GM12878 (cell line): Measurements from ENCODE around the gene EDNRA. TPM values are rescaled to one million over a fixed set of nuclear protein-coding genes. Genes with fewer than 3 reads are reported as not detected.

ENCODE experiments used
- ATAC-seq: fragments of 200-7000 bp; cut with Tn5 transposase; 3 replicates; pipeline ENCODE4 v1.9.1; 2020; ENCODE audit warnings: mild to moderate bottlenecking, moderate library complexity
- BruUV-seq: library from RNA; stranded (reverse); fragments of 400-500 nt; replicated peaks from 2 replicates; lab custom pipeline; 2021; lab: Mats Ljungman, UMichigan
- CTCF ChIA-PET: fragments of 300-600 bp; sonication (Branson Sonifier 250); formaldehyde crosslinking; extraction: SDS; loops from one replicate; lab custom pipeline; 2021; ENCODE audit warnings: inconsistent platforms; lab: Yijun Ruan, JAX
- POLR2A ChIA-PET: fragments of 350-600 bp; formaldehyde crosslinking; extraction: SDS; loops from one replicate; lab custom pipeline; 2021; ENCODE audit warnings: inconsistent platforms; lab: Charles Lee
- RAD21 ChIA-PET: fragments of 300-600 bp; sonication (Branson Sonifier 250); formaldehyde crosslinking; loops from one replicate; lab custom pipeline; 2023; ENCODE audit warnings: antibody characterized with exemption; ENCODE audit not compliant: unreplicated experiment; lab: Charles Lee
- SMC1A ChIA-PET: fragments of 300-600 bp; sonication (Branson Sonifier 250); formaldehyde crosslinking; loops from one replicate; lab custom pipeline; 2023; ENCODE audit not compliant: unreplicated experiment, uncharacterized antibody; lab: Charles Lee
- DNase-seq: peaks from one replicate; pipeline ENCODE4 v3.0.0-alpha.2; 2011; ENCODE audit warnings: low read depth, low spot score
- FAIRE-seq: peaks from 3 replicates; lab custom pipeline; 2011; peaks lifted over from hg19 to GRCh38; lab: Jason Lieb, UNC
- H2AFZ ChIP-seq: 2 replicates; pipeline ENCODE4 v1.6.0; 2011; ENCODE audit warnings: low read depth, low read length, control low read depth; ENCODE audit not compliant: control insufficient read depth
- H3K27ac ChIP-seq: 2 replicates; pipeline ENCODE4 v1.5.1; 2011; ENCODE audit warnings: control low read depth; ENCODE audit not compliant: control insufficient read depth, insufficient read depth
- H3K27me3 ChIP-seq, 2 experiments: replicated peaks in 1 of 2; 2 replicates each; pipeline versions ENCODE4 v1.6.0 to v1.6.1; 2011; ENCODE audit warnings: low read length in 1 of 2; ENCODE audit not compliant: control insufficient read depth in 2 of 2, insufficient read depth in 2 of 2
- H3K36me3 ChIP-seq, 2 experiments: 2 replicates each; pipeline ENCODE4 v1.5.1; 2011; ENCODE audit warnings: low read length in 1 of 2; ENCODE audit not compliant: control insufficient read depth in 2 of 2, insufficient read depth in 2 of 2
- H3K4me1 ChIP-seq: 2 replicates; pipeline ENCODE4 v1.6.1; 2011; ENCODE audit warnings: mild to moderate bottlenecking, low read length, moderate library complexity, mixed read lengths; ENCODE audit not compliant: control insufficient read depth, insufficient read depth
- H3K4me2 ChIP-seq: 2 replicates; pipeline ENCODE4 v1.6.0; 2011; ENCODE audit warnings: control low read depth; ENCODE audit not compliant: control insufficient read depth, insufficient read depth
- H3K4me3 ChIP-seq: fragments of 200-600 bp; sonication (generic); 2 replicates; pipeline ENCODE4 v1.5.1; 2016
- H3K79me2 ChIP-seq: 2 replicates; pipeline ENCODE4 v1.6.0; 2011; ENCODE audit warnings: low read length; ENCODE audit not compliant: control insufficient read depth, insufficient read depth
- H3K9ac ChIP-seq: 2 replicates; pipeline ENCODE4 v1.8.0; 2011; ENCODE audit warnings: low read length, control low read depth, mixed read lengths; ENCODE audit not compliant: control insufficient read depth, insufficient read depth
- H3K9me3 ChIP-seq: replicated peaks from 3 replicates; pipeline ENCODE4 v1.5.1; 2011; ENCODE audit warnings: mild to moderate bottlenecking, low read length; ENCODE audit not compliant: control insufficient read depth, insufficient read depth
- H4K20me1 ChIP-seq: 2 replicates; pipeline ENCODE4 v1.6.0; 2011; ENCODE audit not compliant: control insufficient read depth, insufficient read depth
- ATF3 ChIP-seq: IDR thresholded peaks from 2 replicates; pipeline ENCODE4 v1.6.1; 2011; ENCODE audit warnings: low read depth, mild to moderate bottlenecking, low read length, moderate library complexity, borderline replicate concordance; ENCODE audit errors: extremely low read depth
- CREB1 ChIP-seq: IDR thresholded peaks from 2 replicates; pipeline ENCODE4 v1.6.1; 2012; ENCODE audit warnings: low read depth, mild to moderate bottlenecking, inconsistent platforms
- GABPA ChIP-seq: IDR thresholded peaks from 2 replicates; pipeline ENCODE4 v1.6.1; 2014; ENCODE audit warnings: antibody characterized with exemption, low read depth, mild to moderate bottlenecking, inconsistent platforms
- HDAC2 ChIP-seq: fragments of 200-600 bp; sonication (generic); IDR thresholded peaks from 2 replicates; pipeline ENCODE4 v1.6.1; 2017
- MEF2A ChIP-seq: IDR thresholded peaks from 2 replicates; pipeline ENCODE4 v1.6.1; 2011; ENCODE audit warnings: low read depth, mild to moderate bottlenecking, low read length, moderate library complexity; ENCODE audit not compliant: insufficient read depth
- MYB ChIP-seq: fragments of 150-350 bp; IDR thresholded peaks from 2 replicates; pipeline ENCODE4 v1.6.1; 2014; ENCODE audit warnings: mild to moderate bottlenecking, low read depth, low read length, borderline replicate concordance
- PKNOX1 ChIP-seq: fragments of 450-650 bp; IDR thresholded peaks from 2 replicates; pipeline ENCODE4 v1.6.1; 2016; ENCODE audit warnings: mild to moderate bottlenecking
- RUNX3 ChIP-seq: IDR thresholded peaks from 2 replicates; pipeline ENCODE4 v1.6.1; 2012; ENCODE audit warnings: low read length, inconsistent platforms
- SMAD5 ChIP-seq: IDR thresholded peaks from 2 replicates; pipeline ENCODE4 v1.6.1; 2016; ENCODE audit warnings: antibody characterized with exemption, low read depth
- SMC3 ChIP-seq: IDR thresholded peaks from 2 replicates; pipeline ENCODE4 v1.6.1; 2011; ENCODE audit warnings: low read length, improper control_type of control experiment, borderline replicate concordance
- STAT1 ChIP-seq: fragments of 450-650 bp; conservative IDR thresholded peaks from 2 replicates; pipeline ENCODE4 v1.6.1; 2014; ENCODE audit warnings: antibody characterized with exemption, mild to moderate bottlenecking
- TAF1 ChIP-seq: IDR thresholded peaks from 2 replicates; pipeline ENCODE4 v1.6.1; 2011; ENCODE audit warnings: mild to moderate bottlenecking, low read depth, low read length, borderline replicate concordance
- TCF3 ChIP-seq: IDR thresholded peaks from 2 replicates; pipeline ENCODE4 v1.6.1; 2012; ENCODE audit warnings: low read depth, mild to moderate bottlenecking, low read length, borderline replicate concordance; ENCODE audit not compliant: insufficient read depth
- YY1 ChIP-seq: IDR thresholded peaks from 2 replicates; pipeline ENCODE4 v1.6.1; 2011; ENCODE audit warnings: low read depth, mild to moderate bottlenecking, low read length
- WGBS: methylation state at CpG from one replicate; pipeline ENCODE4 v1.1.6; 2016; ENCODE audit warnings: low lambda C conversion rate; ENCODE audit not compliant: insufficient replicate concordance, insufficient coverage; ENCODE audit errors: missing lambda C conversion rate; 5-methylcytosine and 5-hydroxymethylcytosine counted together
- in situ Hi-C: fragments of 300-500 bp; cut with MboI; formaldehyde crosslinking; loops from 9 replicates; pipeline ENCODE4 v1.14.3; 2018; ENCODE audit warnings: mixed read lengths
- intact Hi-C: fragments of 100-400 bp; cut with micrococcal nuclease; formaldehyde crosslinking; loops from one replicate; pipeline ENCODE4 v1.14.2; 2022; ENCODE audit not compliant: unreplicated experiment
- polyA plus RNA-seq, 11 experiments: library from polyadenylated mRNA; depleted of rRNA in 4 of 11; unstranded in 6 of 11; stranded (reverse) in 5 of 11; fragments of >200 nt; fragmentation: Nextera tagmentation in 4 of 11; fragmentation: Illumina TruSeq in 1 of 11; extraction: Ambion mirVana in 4 of 11; extraction: Trizol in 1 of 11; gene quantifications; 1 replicate in 1 of 11; 2 replicates in 10 of 11; pipeline versions ENCODE4 v1.2.1 to v1.2.3, GENCODE V29; 2011 to 2016; ENCODE audit warnings: inconsistent platforms in 2 of 11, missing spikeins in 2 of 11, low read depth in 1 of 11
- total RNA-seq, 4 experiments: library from RNA; depleted of rRNA in 3 of 4; stranded (reverse); fragments of >200 nt in 3 of 4; fragmentation: Illumina TruSeq in 1 of 4; extraction: Trizol in 1 of 4; gene quantifications; 2 replicates each; pipeline versions ENCODE4 v1.2.1 to v1.2.3, GENCODE V29; 2013 to 2021
- TF ChIP-seq, protein P1 (sequence below): fragments of 450-650 bp; IDR thresholded peaks from 2 replicates; pipeline ENCODE4 v1.6.1; 2017; ENCODE audit warnings: borderline replicate concordance
- TF ChIP-seq, protein P2 (sequence below): fragments of 450-650 bp; formaldehyde crosslinking; IDR thresholded peaks from 2 replicates; pipeline ENCODE4 v1.4.0; 2022; ENCODE audit warnings: mild to moderate bottlenecking, moderate library complexity
- TF ChIP-seq, protein P3 (sequence below): IDR thresholded peaks from 2 replicates; pipeline ENCODE4 v1.6.1; 2012; ENCODE audit warnings: low read length, inconsistent platforms

Gene EDNRA
- total and polyA plus RNA-seq, 10 of the 15 experiments (the other 5 are each of a cell fraction or from before 2014, with no cell fraction given): 0.01 to 0.32 (median 0.13) TPM

DNA sequence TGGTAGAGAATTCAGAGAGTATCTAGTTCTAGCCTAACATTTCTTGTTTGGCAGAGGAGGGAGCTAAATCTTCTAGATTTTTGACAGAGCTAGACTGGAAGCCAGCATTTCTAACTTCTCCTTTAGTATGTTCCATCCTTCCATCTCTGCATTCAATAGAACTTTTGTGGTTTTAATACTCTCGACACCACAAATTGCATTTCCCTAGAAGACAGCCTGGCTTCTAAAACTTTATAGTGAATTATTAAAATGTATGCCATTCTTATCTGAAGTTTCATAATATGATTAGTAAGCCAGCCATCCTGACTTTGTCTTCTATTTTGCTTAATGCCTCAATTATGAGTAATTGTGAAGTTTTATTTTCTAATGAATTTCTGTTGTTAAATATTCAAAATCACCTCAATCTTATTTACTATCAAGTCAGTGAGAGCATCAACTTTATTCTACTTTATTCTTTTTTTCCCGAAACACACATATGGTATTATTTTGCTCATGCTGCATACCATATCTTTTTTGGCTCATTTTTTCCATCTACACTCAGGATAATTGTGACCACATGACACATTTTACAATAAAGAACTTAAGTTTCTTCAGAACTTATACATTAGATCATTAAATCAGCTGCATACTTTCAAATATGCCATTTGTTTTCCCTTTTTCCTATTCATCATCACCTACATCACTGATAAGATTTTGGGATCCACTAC, 30.2 kb downstream of the EDNRA start:
- H2AFZ ChIP-seq: no peak overlapping the region
- intact Hi-C loops: no loop called here
- ChIA-PET RAD21 (interaction anchor here (0.6 to 1.0 kb wide), 2 partner anchors 8 to 195 kb away, joined by 3 to 5 read pairs; no protein-coding TSS in a partner anchor), SMC1A (no interaction called here), POLR2A (no interaction called here), CTCF (interaction anchor here (1.5 to 2.2 kb wide), 3 partner anchors 8 to 79 kb away, joined by 4 to 20 read pairs (median 7); no protein-coding TSS in a partner anchor)
- H3K79me2 ChIP-seq: no peaks in the 10 kb centered on the region
- no peak overlapping the region for H3K4me3 ChIP-seq
- BruUV-seq: no TSS peak
- no peaks in the 10 kb centered on the region for H3K4me1 ChIP-seq
- in situ Hi-C loops: no loop called here
- ATAC-seq: no peak
- no peak overlapping the region for H3K9ac ChIP-seq
- H3K4me2 ChIP-seq: no peak overlapping the region
- FAIRE-seq: no peak
- no peaks in the 10 kb centered on the region for H4K20me1 ChIP-seq
- no peak for DNase-seq
- 48% methylated on average over 2 of the region's 2 CpGs for whole genome bisulfite sequencing
- no peak overlapping the region for H3K27ac ChIP-seq
- peaks cover 0 to 2% of the 10 kb centered on the region in 2 experiments; a peak in 1 of 4 replicates for H3K27me3 ChIP-seq
- H3K36me3 ChIP-seq: no peaks in the 10 kb centered on the region
- no peaks in the 10 kb centered on the region for H3K9me3 ChIP-seq
- TF ChIP-seq CREB1 (no peak), YY1 (no peak), ATF3 (no peak), MEF2A (no peak), GABPA (no peak), SMAD5 (no peak), SMC3 (no peak), PKNOX1 (no peak), RUNX3 (no peak), STAT1 (no peak), HDAC2 (no peak), MYB (no peak), TCF3 (no peak), TAF1 (no peak)
- TF ChIP-seq, protein P1, sequence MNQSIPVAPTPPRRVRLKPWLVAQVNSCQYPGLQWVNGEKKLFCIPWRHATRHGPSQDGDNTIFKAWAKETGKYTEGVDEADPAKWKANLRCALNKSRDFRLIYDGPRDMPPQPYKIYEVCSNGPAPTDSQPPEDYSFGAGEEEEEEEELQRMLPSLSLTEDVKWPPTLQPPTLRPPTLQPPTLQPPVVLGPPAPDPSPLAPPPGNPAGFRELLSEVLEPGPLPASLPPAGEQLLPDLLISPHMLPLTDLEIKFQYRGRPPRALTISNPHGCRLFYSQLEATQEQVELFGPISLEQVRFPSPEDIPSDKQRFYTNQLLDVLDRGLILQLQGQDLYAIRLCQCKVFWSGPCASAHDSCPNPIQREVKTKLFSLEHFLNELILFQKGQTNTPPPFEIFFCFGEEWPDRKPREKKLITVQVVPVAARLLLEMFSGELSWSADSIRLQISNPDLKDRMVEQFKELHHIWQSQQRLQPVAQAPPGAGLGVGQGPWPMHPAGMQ: no peak
- TF ChIP-seq, protein P2, sequence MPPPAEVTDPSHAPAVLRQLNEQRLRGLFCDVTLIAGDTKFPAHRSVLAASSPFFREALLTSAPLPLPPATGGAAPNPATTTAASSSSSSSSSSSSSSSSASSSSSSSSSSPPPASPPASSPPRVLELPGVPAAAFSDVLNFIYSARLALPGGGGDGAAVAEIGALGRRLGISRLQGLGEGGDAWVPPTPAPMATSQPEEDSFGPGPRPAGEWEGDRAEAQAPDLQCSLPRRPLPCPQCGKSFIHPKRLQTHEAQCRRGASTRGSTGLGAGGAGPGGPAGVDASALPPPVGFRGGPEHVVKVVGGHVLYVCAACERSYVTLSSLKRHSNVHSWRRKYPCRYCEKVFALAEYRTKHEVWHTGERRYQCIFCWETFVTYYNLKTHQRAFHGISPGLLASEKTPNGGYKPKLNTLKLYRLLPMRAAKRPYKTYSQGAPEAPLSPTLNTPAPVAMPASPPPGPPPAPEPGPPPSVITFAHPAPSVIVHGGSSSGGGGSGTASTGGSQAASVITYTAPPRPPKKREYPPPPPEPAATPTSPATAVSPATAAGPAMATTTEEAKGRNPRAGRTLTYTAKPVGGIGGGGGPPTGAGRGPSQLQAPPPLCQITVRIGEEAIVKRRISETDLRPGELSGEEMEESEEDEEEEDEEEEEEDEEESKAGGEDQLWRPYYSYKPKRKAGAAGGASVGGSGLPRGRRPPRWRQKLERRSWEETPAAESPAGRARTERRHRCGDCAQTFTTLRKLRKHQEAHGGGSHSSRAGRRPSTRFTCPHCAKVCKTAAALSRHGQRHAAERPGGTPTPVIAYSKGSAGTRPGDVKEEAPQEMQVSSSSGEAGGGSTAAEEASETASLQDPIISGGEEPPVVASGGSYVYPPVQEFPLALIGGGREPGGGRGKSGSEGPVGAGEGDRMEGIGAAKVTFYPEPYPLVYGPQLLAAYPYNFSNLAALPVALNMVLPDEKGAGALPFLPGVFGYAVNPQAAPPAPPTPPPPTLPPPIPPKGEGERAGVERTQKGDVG (CRISPR knock-in tag): no peak
- TF ChIP-seq, protein P3, sequence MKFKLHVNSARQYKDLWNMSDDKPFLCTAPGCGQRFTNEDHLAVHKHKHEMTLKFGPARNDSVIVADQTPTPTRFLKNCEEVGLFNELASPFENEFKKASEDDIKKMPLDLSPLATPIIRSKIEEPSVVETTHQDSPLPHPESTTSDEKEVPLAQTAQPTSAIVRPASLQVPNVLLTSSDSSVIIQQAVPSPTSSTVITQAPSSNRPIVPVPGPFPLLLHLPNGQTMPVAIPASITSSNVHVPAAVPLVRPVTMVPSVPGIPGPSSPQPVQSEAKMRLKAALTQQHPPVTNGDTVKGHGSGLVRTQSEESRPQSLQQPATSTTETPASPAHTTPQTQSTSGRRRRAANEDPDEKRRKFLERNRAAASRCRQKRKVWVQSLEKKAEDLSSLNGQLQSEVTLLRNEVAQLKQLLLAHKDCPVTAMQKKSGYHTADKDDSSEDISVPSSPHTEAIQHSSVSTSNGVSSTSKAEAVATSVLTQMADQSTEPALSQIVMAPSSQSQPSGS: no peak
